Measurements from ENCODE around the gene ITGA7. TPM values are rescaled to one million over a fixed set of nuclear protein-coding genes. Genes with fewer than 3 reads are reported as not detected.
A peak's percentile ranks its signal among the peaks of the same experiment; 100 is the strongest.

The ITGA7 gene
- total RNA-seq, 1 experiment from 2014 or later, result 14.7 TPM

DNA sequence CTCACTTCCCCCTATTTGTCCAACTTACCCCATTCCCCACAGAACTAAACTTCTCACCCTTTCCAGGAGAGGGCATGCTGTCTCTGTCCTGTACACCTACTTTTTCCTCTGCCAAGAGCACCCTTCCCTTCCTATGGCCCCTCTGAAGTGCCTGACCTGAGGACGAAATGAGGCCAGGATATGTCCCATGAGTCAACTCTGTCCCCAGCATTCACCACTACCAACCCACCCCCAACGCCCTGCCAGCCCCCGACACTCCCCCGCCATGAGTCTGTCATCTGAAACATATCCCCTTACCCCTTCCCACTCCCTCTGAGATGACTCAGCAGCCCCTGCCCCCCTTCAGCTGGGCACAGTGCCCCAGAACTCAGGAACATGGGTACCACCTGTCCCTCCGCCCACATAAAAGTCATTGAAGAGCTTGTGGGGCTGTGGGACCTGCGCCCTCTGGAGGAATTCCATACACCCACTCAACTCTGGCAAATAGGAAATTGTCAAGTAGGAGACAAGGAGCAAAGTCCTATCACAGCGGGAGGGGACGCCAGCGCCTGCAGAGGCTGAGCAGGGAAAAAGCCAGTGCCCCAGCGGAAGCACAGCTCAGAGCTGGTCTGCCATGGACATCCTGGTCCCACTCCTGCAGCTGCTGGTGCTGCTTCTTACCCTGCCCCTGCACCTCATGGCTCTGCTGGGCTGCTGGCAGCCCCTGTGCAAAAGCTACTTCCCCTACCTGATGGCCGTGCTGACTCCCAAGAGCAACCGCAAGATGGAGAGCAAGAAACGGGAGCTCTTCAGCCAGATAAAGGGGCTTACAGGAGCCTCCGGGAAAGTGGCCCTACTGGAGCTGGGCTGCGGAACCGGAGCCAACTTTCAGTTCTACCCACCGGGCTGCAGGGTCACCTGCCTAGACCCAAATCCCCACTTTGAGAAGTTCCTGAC is 26.3 kb downstream of the ITGA7 start:
- no TSS peak for BruUV-seq (replicated peaks)
- TF ChIP-seq EZH2 (IDR thresholded peaks at IDR 0.05; ENCODE audit: borderline replicate concordance, low read depth, low read length, poor library complexity, severe bottlenecking), result no peak
- TF ChIP-seq, protein P1, sequence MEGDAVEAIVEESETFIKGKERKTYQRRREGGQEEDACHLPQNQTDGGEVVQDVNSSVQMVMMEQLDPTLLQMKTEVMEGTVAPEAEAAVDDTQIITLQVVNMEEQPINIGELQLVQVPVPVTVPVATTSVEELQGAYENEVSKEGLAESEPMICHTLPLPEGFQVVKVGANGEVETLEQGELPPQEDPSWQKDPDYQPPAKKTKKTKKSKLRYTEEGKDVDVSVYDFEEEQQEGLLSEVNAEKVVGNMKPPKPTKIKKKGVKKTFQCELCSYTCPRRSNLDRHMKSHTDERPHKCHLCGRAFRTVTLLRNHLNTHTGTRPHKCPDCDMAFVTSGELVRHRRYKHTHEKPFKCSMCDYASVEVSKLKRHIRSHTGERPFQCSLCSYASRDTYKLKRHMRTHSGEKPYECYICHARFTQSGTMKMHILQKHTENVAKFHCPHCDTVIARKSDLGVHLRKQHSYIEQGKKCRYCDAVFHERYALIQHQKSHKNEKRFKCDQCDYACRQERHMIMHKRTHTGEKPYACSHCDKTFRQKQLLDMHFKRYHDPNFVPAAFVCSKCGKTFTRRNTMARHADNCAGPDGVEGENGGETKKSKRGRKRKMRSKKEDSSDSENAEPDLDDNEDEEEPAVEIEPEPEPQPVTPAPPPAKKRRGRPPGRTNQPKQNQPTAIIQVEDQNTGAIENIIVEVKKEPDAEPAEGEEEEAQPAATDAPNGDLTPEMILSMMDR (conservative IDR thresholded peaks at IDR 0.05; ENCODE audit: low read depth, low read length), result peak; percentile 76
- H3K4me3 ChIP-seq (ENCODE audit: low read depth, low read length, poor library complexity, severe bottlenecking), result peak overlapping the region; percentile 47
- H3K9me3 ChIP-seq (ENCODE audit: low read depth, low read length, poor library complexity, severe bottlenecking), result no peaks in the 10 kb centered on the region
- H3K36me3 ChIP-seq (ENCODE audit: insufficient read depth, low read length, poor library complexity, severe bottlenecking), result no peaks in the 10 kb centered on the region
- intact Hi-C loops (cut with micrococcal nuclease; ENCODE audit: unreplicated experiment), result no loop called here
- peak; percentile 95 for DNase-seq (ENCODE audit: low spot score)
- H3K4me1 ChIP-seq (ENCODE audit: insufficient read depth, low read length, poor library complexity, severe bottlenecking), result peaks cover 12% of the 10 kb centered on the region
- peak overlapping the region; percentile 31 for H3K27ac ChIP-seq (ENCODE audit: low read depth, low read length, poor library complexity, severe bottlenecking)
- POLR2A ChIA-PET (ENCODE audit: low non-redundant PET), result no interaction called here
- CTCF ChIA-PET, result interaction anchor here (0.6 to 1.7 kb wide), 6 partner anchors 24 to 956 kb away, joined by 3 to 8 read pairs (median 6); no protein-coding TSS in a partner anchor
- H3K27me3 ChIP-seq (replicated peaks; ENCODE audit: insufficient read depth, low read depth, low read length, poor library complexity), result no peaks in the 10 kb centered on the region

DNA sequence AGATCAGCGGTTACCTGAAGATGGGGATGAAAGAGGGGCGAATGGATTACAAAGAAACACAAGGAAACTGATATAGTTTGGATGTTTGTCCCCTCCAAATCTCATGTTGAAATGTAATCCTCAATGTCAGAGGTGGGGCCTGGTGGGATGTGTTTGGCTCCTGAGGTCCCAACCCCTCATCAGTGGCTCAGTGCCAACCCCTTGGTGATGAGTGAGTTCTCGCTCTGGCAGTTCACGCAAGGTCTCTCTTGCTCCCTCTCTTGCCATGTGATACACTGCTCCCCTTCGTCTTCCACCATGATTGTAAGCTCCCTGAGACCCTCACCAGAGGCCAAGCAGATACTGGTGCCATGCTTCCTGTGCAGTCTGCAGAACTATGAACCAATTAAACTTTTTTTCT is 28.0 kb downstream of the ITGA7 start:
- H3K9me3 ChIP-seq (ENCODE audit: low read depth, low read length, poor library complexity, severe bottlenecking), result no peaks in the 10 kb centered on the region
- DNase-seq (ENCODE audit: low spot score), result no peak
- peaks cover 12% of the 10 kb centered on the region for H3K4me1 ChIP-seq (ENCODE audit: insufficient read depth, low read length, poor library complexity, severe bottlenecking)
- no peak overlapping the region for H3K27ac ChIP-seq (ENCODE audit: low read depth, low read length, poor library complexity, severe bottlenecking)
- no peaks in the 10 kb centered on the region for H3K27me3 ChIP-seq (replicated peaks; ENCODE audit: insufficient read depth, low read depth, low read length, poor library complexity)
- BruUV-seq (replicated peaks), result no TSS peak
- no peak for TF ChIP-seq EZH2 (IDR thresholded peaks at IDR 0.05; ENCODE audit: borderline replicate concordance, low read depth, low read length, poor library complexity, severe bottlenecking)
- TF ChIP-seq, protein P1 (conservative IDR thresholded peaks at IDR 0.05; ENCODE audit: low read depth, low read length), result no peak
- no peak overlapping the region for H3K4me3 ChIP-seq (ENCODE audit: low read depth, low read length, poor library complexity, severe bottlenecking)
- intact Hi-C loops (cut with micrococcal nuclease; ENCODE audit: unreplicated experiment), result no loop called here
- H3K36me3 ChIP-seq (ENCODE audit: insufficient read depth, low read length, poor library complexity, severe bottlenecking), result no peaks in the 10 kb centered on the region
- ChIA-PET CTCF (interaction anchor here (0.5 kb wide), 1 partner anchor 55 kb away, joined by 5 read pairs; no protein-coding TSS in a partner anchor), POLR2A (ENCODE audit: low non-redundant PET) (no interaction called here)

DNA sequence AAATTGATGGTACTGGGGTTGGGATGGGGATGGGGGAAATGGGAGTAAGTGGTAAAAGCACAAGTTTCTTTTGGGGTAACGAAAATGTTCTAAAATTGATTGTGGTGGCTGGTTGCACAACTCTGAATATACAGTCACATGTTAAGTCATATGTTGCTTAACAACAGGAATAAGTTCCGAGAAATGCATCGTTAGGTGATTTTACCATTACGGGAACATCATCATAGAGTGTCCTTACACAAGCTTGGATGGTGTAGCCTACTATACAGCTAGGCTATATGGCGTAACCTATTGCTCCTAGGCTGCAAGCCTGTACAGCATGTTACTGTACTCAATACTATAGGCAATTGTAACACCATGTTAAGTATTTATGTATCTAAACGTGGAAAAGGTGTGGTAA is 31.0 kb downstream of the ITGA7 start:
- CTCF ChIA-PET, result no interaction called here
- TF ChIP-seq EZH2 (IDR thresholded peaks at IDR 0.05; ENCODE audit: borderline replicate concordance, low read depth, low read length, poor library complexity, severe bottlenecking), result no peak
- TF ChIP-seq, protein P1 (conservative IDR thresholded peaks at IDR 0.05; ENCODE audit: low read depth, low read length), result no peak
- Histone ChIP-seq H3K9me3 (ENCODE audit: low read depth, low read length, poor library complexity, severe bottlenecking) (no peaks in the 10 kb centered on the region), H3K36me3 (ENCODE audit: insufficient read depth, low read length, poor library complexity, severe bottlenecking) (no peaks in the 10 kb centered on the region), H3K27ac (ENCODE audit: low read depth, low read length, poor library complexity, severe bottlenecking) (no peak overlapping the region), H3K4me3 (ENCODE audit: low read depth, low read length, poor library complexity, severe bottlenecking) (no peak overlapping the region), H3K4me1 (ENCODE audit: insufficient read depth, low read length, poor library complexity, severe bottlenecking) (peaks cover 7% of the 10 kb centered on the region), H3K27me3 (replicated peaks; ENCODE audit: insufficient read depth, low read depth, low read length, poor library complexity) (no peaks in the 10 kb centered on the region)
- POLR2A ChIA-PET (ENCODE audit: low non-redundant PET), result no interaction called here
- DNase-seq (ENCODE audit: low spot score), result no peak
- BruUV-seq (replicated peaks), result no TSS peak
- intact Hi-C loops (cut with micrococcal nuclease; ENCODE audit: unreplicated experiment), result no loop called here
